Caco-2 (cell line): ENCODE data around the gene RHBDL2. TPM values are rescaled to one million over a fixed set of nuclear protein-coding genes. Genes with fewer than 3 reads are reported as not detected.

Source experiments
- BruUV-seq: library from RNA; stranded (reverse); fragments of 400-500 nt; replicated peaks from 2 replicates; lab custom pipeline; 2021; lab: Mats Ljungman, UMichigan
- CTCF ChIA-PET: fragments of 300-600 bp; sonication (Branson Sonifier 250); formaldehyde crosslinking; loops from one replicate; lab custom pipeline; 2022; ENCODE audit warnings: antibody characterized with exemption; lab: Charles Lee
- POLR2A ChIA-PET: fragments of 300-600 bp; sonication (Branson Sonifier 250); formaldehyde crosslinking; loops from one replicate; lab custom pipeline; 2022; ENCODE audit warnings: antibody characterized with exemption; lab: Charles Lee
- DNase-seq, 2 experiments: peaks; one replicate each; pipeline versions ENCODE4 v3.0.0 to v3.0.0-alpha.2; 2020 to 2022
- H3K27me3 ChIP-seq: replicated peaks from 2 replicates; pipeline ENCODE4 v1.6.0; 2011; ENCODE audit warnings: low read length; ENCODE audit not compliant: control insufficient read depth, insufficient read depth
- H3K36me3 ChIP-seq: 2 replicates; pipeline ENCODE4 v1.5.1; 2011; ENCODE audit warnings: low read length; ENCODE audit not compliant: control insufficient read depth, insufficient read depth
- H3K4me1 ChIP-seq: fragments of 250-450 bp; sonication (Bioruptor Pico); 2 replicates; pipeline ENCODE4 v1.5.1; 2020; ENCODE audit warnings: mild to moderate bottlenecking
- H3K4me3 ChIP-seq: 2 replicates; pipeline ENCODE4 v1.5.1; 2011; ENCODE audit warnings: low read depth, mild to moderate bottlenecking, control low read depth, low read length
- H3K9me3 ChIP-seq: fragments of 250-450 bp; sonication (Bioruptor Pico); 2 replicates; pipeline ENCODE4 v1.5.1; 2020; ENCODE audit warnings: mild to moderate bottlenecking, moderate library complexity
- H3K27ac Mint-ChIP-seq: one replicate; pipeline ENCODE4 v1.8.0; 2022; ENCODE audit warnings: mixed read lengths; ENCODE audit not compliant: unreplicated experiment
- H3K27me3 Mint-ChIP-seq: one replicate; pipeline ENCODE4 v1.8.0; 2022; ENCODE audit warnings: mixed read lengths; ENCODE audit not compliant: insufficient read depth, unreplicated experiment
- H3K36me3 Mint-ChIP-seq: one replicate; pipeline ENCODE4 v1.8.0; 2022; ENCODE audit warnings: mild to moderate bottlenecking, mixed read lengths; ENCODE audit not compliant: insufficient read depth, unreplicated experiment
- H3K4me1 Mint-ChIP-seq: one replicate; pipeline ENCODE4 v1.8.0; 2022; ENCODE audit warnings: low read depth, mixed read lengths; ENCODE audit not compliant: unreplicated experiment
- H3K4me3 Mint-ChIP-seq: one replicate; pipeline ENCODE4 v1.8.0; 2022; ENCODE audit warnings: mild to moderate bottlenecking, moderate library complexity, mixed read lengths; ENCODE audit not compliant: unreplicated experiment
- H3K9me3 Mint-ChIP-seq: one replicate; pipeline ENCODE4 v1.8.0; 2022; ENCODE audit warnings: mixed read lengths; ENCODE audit not compliant: unreplicated experiment
- intact Hi-C: fragments of 100-400 bp; cut with micrococcal nuclease; formaldehyde crosslinking; loops from one replicate; pipeline ENCODE4 v1.10.0; 2022; ENCODE audit not compliant: unreplicated experiment
- total RNA-seq: library from RNA; stranded (reverse); gene quantifications from 2 replicates; pipeline ENCODE4 v1.2.3, GENCODE V29; 2022
- TF ChIP-seq, protein P1 (sequence below), 2 experiments: fragments of 200-600 bp in 1 of 2; IDR thresholded peaks; 1 replicate in 1 of 2; 2 replicates in 1 of 2; pipeline versions ENCODE4 v1.5.1 to v1.8.0; 2011 to 2022; ENCODE audit warnings: antibody characterized with exemption in 1 of 2, control low read depth in 1 of 2, inconsistent platforms in 1 of 2, low read depth in 1 of 2, low read length in 1 of 2, mild to moderate bottlenecking in 1 of 2, moderate library complexity in 1 of 2; ENCODE audit not compliant: insufficient read depth in 1 of 2, severe bottlenecking in 1 of 2, unreplicated experiment in 1 of 2

The RHBDL2 gene
- total RNA-seq, 1 experiment from 2014 or later: not detected

DNA sequence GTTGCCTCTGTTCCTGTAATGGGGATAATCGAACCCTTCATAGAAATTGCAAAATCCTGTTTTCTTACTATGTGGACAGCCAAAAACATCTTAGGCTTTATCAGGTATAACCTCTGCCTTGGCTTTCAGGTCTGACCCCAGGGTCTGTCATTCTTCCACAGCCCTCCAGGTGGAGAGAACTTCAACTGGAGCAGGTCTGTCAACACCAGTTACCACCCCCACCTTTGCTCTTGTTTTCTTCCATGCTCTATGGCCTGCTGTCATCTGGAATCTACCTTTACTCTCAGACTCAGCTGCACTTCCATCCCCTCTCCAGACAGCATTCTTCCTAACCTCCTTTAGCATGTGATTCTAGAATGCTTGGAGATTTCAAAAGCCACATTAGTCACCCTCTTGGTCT lies 49.9 kb downstream of the RHBDL2 start:
- ChIA-PET POLR2A (no interaction called here), CTCF (interaction anchor here (0.7 kb wide), 1 partner anchor 107 kb away, joined by 5 read pairs; no protein-coding TSS in a partner anchor)
- TF ChIP-seq, protein P1, sequence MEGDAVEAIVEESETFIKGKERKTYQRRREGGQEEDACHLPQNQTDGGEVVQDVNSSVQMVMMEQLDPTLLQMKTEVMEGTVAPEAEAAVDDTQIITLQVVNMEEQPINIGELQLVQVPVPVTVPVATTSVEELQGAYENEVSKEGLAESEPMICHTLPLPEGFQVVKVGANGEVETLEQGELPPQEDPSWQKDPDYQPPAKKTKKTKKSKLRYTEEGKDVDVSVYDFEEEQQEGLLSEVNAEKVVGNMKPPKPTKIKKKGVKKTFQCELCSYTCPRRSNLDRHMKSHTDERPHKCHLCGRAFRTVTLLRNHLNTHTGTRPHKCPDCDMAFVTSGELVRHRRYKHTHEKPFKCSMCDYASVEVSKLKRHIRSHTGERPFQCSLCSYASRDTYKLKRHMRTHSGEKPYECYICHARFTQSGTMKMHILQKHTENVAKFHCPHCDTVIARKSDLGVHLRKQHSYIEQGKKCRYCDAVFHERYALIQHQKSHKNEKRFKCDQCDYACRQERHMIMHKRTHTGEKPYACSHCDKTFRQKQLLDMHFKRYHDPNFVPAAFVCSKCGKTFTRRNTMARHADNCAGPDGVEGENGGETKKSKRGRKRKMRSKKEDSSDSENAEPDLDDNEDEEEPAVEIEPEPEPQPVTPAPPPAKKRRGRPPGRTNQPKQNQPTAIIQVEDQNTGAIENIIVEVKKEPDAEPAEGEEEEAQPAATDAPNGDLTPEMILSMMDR (IDR thresholded peaks at IDR 0.05; ENCODE audit: insufficient read depth in 1 of 2, low read depth in 1 of 2, low read length in 1 of 2, severe bottlenecking in 1 of 2, unreplicated experiment in 1 of 2): peak in 1 of 2 experiments; percentile 32
- no TSS peak for BruUV-seq
- no peak overlapping the region for H3K4me3 ChIP-seq
- Mint-ChIP-seq H3K4me3 (no peak overlapping the region), H3K36me3 (no peaks in the 10 kb centered on the region), H3K27ac (no peak overlapping the region), H3K4me1 (peaks cover 6% of the 10 kb centered on the region), H3K27me3 (no peaks in the 10 kb centered on the region), H3K9me3 (no peaks in the 10 kb centered on the region)
- H3K4me1 ChIP-seq: no peaks in the 10 kb centered on the region
- no peaks in the 10 kb centered on the region for H3K27me3 ChIP-seq
- H3K36me3 ChIP-seq: no peaks in the 10 kb centered on the region
- DNase-seq: peak; percentile 36 to 43
- intact Hi-C loops: no loop called here
- H3K9me3 ChIP-seq: no peaks in the 10 kb centered on the region

DNA sequence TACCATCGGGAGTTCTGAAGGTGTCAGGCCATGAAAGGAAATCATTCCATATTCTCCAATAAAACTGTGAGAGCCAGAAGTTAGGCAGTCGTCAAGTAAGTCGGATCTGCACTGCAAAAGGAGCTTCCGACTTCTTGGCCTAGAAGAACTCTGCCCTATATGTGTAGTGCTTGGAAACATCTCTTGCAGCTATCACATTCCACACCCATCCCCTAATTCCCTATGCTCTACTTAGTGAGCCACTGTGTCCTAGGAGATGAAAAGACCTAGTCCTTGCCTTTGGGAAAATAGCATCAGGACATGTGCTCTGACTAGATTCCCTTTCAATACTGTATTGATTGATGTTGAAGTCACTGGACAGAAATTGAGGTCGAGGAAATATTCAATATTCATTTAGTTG lies 52.0 kb downstream of the RHBDL2 start:
- Histone ChIP-seq H3K9me3 (no peaks in the 10 kb centered on the region), H3K4me1 (no peaks in the 10 kb centered on the region), H3K27me3 (no peaks in the 10 kb centered on the region), H3K36me3 (no peaks in the 10 kb centered on the region), H3K4me3 (no peak overlapping the region)
- TF ChIP-seq, protein P1 (IDR thresholded peaks at IDR 0.05; ENCODE audit: insufficient read depth in 1 of 2, low read depth in 1 of 2, low read length in 1 of 2, severe bottlenecking in 1 of 2, unreplicated experiment in 1 of 2): no peak
- no TSS peak for BruUV-seq
- no peak for DNase-seq
- CTCF ChIA-PET: no interaction called here
- POLR2A ChIA-PET: no interaction called here
- intact Hi-C loops: no loop called here
- Mint-ChIP-seq H3K36me3 (no peaks in the 10 kb centered on the region), H3K9me3 (no peaks in the 10 kb centered on the region), H3K4me1 (peaks cover 6% of the 10 kb centered on the region), H3K27me3 (no peaks in the 10 kb centered on the region), H3K4me3 (no peak overlapping the region), H3K27ac (no peak overlapping the region)

DNA sequence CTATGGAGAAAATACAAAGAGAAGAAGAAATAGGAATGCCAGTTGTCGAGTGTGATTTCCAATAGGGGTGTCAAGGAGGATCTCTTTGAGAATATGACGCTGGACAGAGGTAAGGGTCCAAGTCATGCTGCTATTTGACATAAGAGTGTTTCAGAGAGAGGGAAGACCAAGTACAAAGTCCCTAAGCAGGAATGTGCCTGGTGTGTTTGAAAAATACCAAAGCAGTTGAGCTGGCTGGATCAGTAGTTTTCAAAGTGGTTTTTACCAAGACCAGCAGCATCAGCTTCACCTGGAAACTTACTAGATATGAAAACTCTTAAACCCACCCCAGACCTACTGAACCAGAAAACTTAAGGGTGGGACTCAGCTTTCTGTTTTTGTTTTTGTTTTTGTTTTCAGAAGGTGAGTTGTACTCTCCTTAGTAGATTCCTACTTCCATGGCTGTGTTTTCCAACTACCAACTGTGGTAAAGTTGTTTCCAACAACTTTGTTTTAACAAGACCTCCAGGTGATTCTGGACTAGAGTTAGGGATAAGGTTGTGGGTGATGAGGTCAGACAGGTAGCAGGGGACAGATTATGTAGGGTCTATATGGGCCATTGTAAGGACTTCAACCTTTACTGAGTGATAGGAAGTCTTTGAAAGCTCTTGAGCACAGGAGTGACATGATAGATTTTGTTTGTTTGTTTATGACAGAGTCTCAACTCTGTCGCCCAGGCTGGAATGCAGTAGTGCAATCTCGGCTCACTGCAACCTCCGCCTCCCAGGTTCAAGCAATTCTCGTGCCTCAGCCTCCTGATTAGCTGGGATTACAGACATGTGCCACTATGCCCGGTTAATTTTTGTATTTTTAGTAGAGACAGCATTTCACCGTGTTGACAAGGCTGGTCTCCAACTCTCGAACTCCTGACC lies 53.0 kb downstream of the RHBDL2 start:
- DNase-seq: no peak
- Mint-ChIP-seq H3K27ac (no peak overlapping the region), H3K4me3 (no peak overlapping the region), H3K4me1 (peaks cover 6% of the 10 kb centered on the region), H3K27me3 (no peaks in the 10 kb centered on the region), H3K9me3 (no peaks in the 10 kb centered on the region), H3K36me3 (no peaks in the 10 kb centered on the region)
- no peaks in the 10 kb centered on the region for H3K4me1 ChIP-seq
- ChIA-PET CTCF (interaction anchor here (0.6 kb wide), 1 partner anchor 972 kb away, joined by 3 read pairs; no protein-coding TSS in a partner anchor), POLR2A (no interaction called here)
- H3K4me3 ChIP-seq: no peak overlapping the region
- H3K27me3 ChIP-seq: no peaks in the 10 kb centered on the region
- H3K36me3 ChIP-seq: no peaks in the 10 kb centered on the region
- TF ChIP-seq, protein P1 (IDR thresholded peaks at IDR 0.05; ENCODE audit: insufficient read depth in 1 of 2, low read depth in 1 of 2, low read length in 1 of 2, severe bottlenecking in 1 of 2, unreplicated experiment in 1 of 2): no peak
- no peaks in the 10 kb centered on the region for H3K9me3 ChIP-seq
- intact Hi-C loops: no loop called here
- no TSS peak for BruUV-seq
